Measurements from ENCODE around the gene STPG3. TPM values are rescaled to one million over a fixed set of nuclear protein-coding genes. Genes with fewer than 3 reads are reported as not detected.

STPG3 gene
- total and polyA plus RNA-seq, 9 of the 15 experiments (the other 6 are each of a cell fraction or from before 2014, with no cell fraction given): not detected

DNA sequence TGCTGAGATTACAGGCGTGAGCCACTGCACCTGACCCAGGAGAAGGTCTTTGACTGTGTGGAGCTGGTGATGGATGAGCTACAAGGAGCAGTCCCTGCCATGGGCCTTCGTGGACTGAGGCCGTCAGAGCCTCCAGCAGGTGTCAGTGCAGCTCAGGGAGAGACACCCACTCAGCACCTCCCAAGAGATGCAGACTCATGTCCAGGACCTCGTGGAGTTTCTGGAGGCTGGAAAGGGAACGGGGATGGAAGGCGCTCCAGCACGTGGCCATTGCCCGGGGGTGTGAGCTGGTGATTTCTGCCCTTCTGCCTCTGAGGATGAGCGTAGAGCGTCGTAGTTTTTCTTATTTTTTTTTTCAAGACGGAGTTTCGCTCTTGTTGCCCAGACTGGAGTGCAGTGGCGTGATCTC is 35.9 kb downstream of the STPG3 start (continued):
- TF ChIP-seq, protein P1, sequence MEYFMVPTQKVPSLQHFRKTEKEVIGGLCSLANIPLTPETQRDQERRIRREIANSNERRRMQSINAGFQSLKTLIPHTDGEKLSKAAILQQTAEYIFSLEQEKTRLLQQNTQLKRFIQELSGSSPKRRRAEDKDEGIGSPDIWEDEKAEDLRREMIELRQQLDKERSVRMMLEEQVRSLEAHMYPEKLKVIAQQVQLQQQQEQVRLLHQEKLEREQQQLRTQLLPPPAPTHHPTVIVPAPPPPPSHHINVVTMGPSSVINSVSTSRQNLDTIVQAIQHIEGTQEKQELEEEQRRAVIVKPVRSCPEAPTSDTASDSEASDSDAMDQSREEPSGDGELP (CRISPR knock-in tag; IDR thresholded peaks at IDR 0.05; ENCODE audit: borderline replicate concordance): peak; percentile 29; the same call in 1 of the 2 replicates
- TF ChIP-seq SMARCC2 (IDR thresholded peaks at IDR 0.05; ENCODE audit: low read depth): no peak
- 0 out of 2 replicates have a peak, but pooled peaks have one; percentile 26 for TF ChIP-seq ETV5 (CRISPR knock-in tag; IDR thresholded peaks at IDR 0.05; ENCODE audit: low read depth)
- TF ChIP-seq KDM4B (IDR thresholded peaks at IDR 0.05; ENCODE audit: borderline replicate concordance in 2 of 2, low read depth in 1 of 2): no peak
- TF ChIP-seq ZNF239 (CRISPR knock-in tag; IDR thresholded peaks at IDR 0.05): no peak
- no peak for TF ChIP-seq NR2F6 (CRISPR knock-in tag; IDR thresholded peaks at IDR 0.05)
- no peak for TF ChIP-seq CCNT2 (IDR thresholded peaks at IDR 0.05; ENCODE audit: borderline replicate concordance, extremely low read depth, insufficient read length, low read depth, low read length)
- TF ChIP-seq ZNF589 (CRISPR knock-in tag; IDR thresholded peaks at IDR 0.05; ENCODE audit: low read depth): no peak
- TF ChIP-seq, protein P2, sequence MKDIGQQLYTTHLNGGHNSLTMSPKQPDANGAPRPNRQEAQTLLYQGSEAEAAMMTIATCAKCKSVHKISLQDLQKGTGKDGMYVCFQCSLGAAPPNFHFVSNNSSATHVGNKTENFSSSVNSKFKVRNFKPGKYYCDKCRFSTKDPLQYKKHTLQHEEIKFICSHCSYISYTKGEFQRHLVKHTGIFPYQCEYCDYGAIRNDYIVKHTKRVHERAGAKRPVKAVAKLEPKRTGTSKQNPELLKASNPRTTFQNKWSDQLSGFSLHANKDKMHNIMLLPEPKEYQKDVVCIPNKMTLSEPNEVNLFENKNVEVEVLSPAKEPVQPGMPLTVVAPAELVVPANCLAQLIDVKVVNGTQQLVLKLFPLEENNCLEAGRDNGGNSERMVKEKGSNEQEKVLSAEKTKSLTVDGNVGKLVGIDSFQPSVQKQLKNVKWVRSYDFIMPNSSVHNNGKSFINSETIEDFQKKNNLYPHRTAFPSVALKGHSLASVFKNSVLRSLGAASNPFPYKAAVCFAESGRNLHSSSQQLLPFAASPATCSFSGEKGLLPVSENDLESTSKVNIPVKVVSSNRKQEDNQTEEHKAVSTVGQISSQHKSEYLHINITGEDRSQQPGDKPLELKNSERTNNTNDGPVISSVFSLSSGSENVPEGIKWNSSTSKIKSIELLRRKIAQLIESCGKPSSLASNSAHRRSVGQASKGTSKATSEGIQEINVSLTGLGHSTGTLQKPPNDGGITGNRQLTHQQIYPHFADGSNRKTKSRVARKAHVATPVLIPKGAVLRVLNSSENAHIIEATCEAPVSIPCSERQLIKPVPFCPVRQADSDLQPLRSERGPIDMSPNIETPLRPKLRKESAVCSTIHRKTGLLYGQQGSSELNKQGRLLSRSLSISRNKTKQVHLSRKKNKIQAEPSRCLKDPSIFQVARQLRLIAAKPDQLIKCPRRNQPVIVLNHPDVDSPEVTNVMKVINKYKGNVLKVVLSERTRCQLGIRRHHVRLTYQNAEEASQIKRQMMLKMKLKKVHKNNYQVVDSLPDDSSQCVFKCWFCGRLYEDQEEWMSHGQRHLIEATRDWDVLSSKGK (CRISPR knock-in tag; IDR thresholded peaks at IDR 0.05): no peak
- no peak for TF ChIP-seq ZNF41 (CRISPR knock-in tag; conservative IDR thresholded peaks at IDR 0.05)
- no peak for TF ChIP-seq PRPF4 (IDR thresholded peaks at IDR 0.05; ENCODE audit: insufficient read depth, low read depth, low read length, poor library complexity, severe bottlenecking)
- TF ChIP-seq TGIF2 (CRISPR knock-in tag; IDR thresholded peaks at IDR 0.05): no peak
- TF ChIP-seq PML (IDR thresholded peaks at IDR 0.05; ENCODE audit: low read length): no peak
- no peak for TF ChIP-seq ZBTB7A (IDR thresholded peaks at IDR 0.05; ENCODE audit: borderline replicate concordance, control insufficient read depth, low read depth, low read length)
- no peak for TF ChIP-seq CREBBP (IDR thresholded peaks at IDR 0.05; ENCODE audit: low read depth, low read length)
- TF ChIP-seq FOXK2 (conservative IDR thresholded peaks at IDR 0.05 in 1 of 2, IDR thresholded peaks at IDR 0.05 in 1 of 2; ENCODE audit: low read depth in 2 of 2): no peak
- TF ChIP-seq TCFL5 (CRISPR knock-in tag; conservative IDR thresholded peaks at IDR 0.05): no peak
- TF ChIP-seq IRF2 (CRISPR knock-in tag; IDR thresholded peaks at IDR 0.05): no peak
- TF ChIP-seq CC2D1A (IDR thresholded peaks at IDR 0.05): peak; percentile 43; the same call in 1 of the 2 replicates
- TF ChIP-seq RNF2 (IDR thresholded peaks at IDR 0.05): no peak
- no peak for TF ChIP-seq GABPB2 (CRISPR knock-in tag; conservative IDR thresholded peaks at IDR 0.05)
- TF ChIP-seq ATF1 (CRISPR knock-in tag; IDR thresholded peaks at IDR 0.05): no peak
- TF ChIP-seq ATF1 (tag; IDR thresholded peaks at IDR 0.05): no peak
- TF ChIP-seq, protein P3, sequence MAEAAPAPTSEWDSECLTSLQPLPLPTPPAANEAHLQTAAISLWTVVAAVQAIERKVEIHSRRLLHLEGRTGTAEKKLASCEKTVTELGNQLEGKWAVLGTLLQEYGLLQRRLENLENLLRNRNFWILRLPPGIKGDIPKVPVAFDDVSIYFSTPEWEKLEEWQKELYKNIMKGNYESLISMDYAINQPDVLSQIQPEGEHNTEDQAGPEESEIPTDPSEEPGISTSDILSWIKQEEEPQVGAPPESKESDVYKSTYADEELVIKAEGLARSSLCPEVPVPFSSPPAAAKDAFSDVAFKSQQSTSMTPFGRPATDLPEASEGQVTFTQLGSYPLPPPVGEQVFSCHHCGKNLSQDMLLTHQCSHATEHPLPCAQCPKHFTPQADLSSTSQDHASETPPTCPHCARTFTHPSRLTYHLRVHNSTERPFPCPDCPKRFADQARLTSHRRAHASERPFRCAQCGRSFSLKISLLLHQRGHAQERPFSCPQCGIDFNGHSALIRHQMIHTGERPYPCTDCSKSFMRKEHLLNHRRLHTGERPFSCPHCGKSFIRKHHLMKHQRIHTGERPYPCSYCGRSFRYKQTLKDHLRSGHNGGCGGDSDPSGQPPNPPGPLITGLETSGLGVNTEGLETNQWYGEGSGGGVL (CRISPR knock-in tag; IDR thresholded peaks at IDR 0.05): no peak
